WTC11 (cell line): Measurements from ENCODE around the gene RGMB.

ENCODE experiments used
- AFF4 ChIP-seq: sonication (generic); formaldehyde crosslinking; IDR thresholded peaks from 2 replicates; pipeline ENCODE4 v1.8.1; 2023; ENCODE audit warnings: mild to moderate bottlenecking, missing genetic modification reagents, borderline replicate concordance
- CDX4 ChIP-seq: fragments of 250-450 bp; sonication (Bioruptor Pico); IDR thresholded peaks from 2 replicates; pipeline ENCODE4 v1.9.0; 2021; ENCODE audit warnings: moderate library complexity, mild to moderate bottlenecking, inconsistent platforms, borderline replicate concordance
- CREM ChIP-seq: sonication (generic); formaldehyde crosslinking; IDR thresholded peaks from 2 replicates; pipeline ENCODE4 v1.8.1; 2022; ENCODE audit warnings: mild to moderate bottlenecking, missing genetic modification reagents, moderate library complexity
- CTCF ChIP-seq: fragments of 200-600 bp; IDR thresholded peaks from 2 replicates; pipeline ENCODE4 v1.8.0; 2022; ENCODE audit warnings: antibody characterized with exemption
- E2F1 ChIP-seq: sonication (generic); formaldehyde crosslinking; IDR thresholded peaks from 2 replicates; pipeline ENCODE4 v1.8.0; 2022; ENCODE audit warnings: mild to moderate bottlenecking, missing genetic modification reagents
- ETV6 ChIP-seq: sonication (generic); formaldehyde crosslinking; IDR thresholded peaks from 2 replicates; pipeline ENCODE4 v1.8.1; 2022; ENCODE audit warnings: mild to moderate bottlenecking, missing genetic modification reagents
- GABPB1 ChIP-seq: sonication (generic); formaldehyde crosslinking; IDR thresholded peaks from 2 replicates; pipeline ENCODE4 v1.8.1; 2023; ENCODE audit warnings: mild to moderate bottlenecking, missing genetic modification reagents
- JUN ChIP-seq: sonication (generic); formaldehyde crosslinking; IDR thresholded peaks from 2 replicates; pipeline ENCODE4 v1.8.0; 2023; ENCODE audit warnings: mild to moderate bottlenecking, missing genetic modification reagents
- MAX ChIP-seq: sonication (generic); formaldehyde crosslinking; IDR thresholded peaks from 2 replicates; pipeline ENCODE4 v1.8.0; 2022; ENCODE audit warnings: mild to moderate bottlenecking, missing genetic modification reagents
- MLX ChIP-seq: sonication (generic); formaldehyde crosslinking; IDR thresholded peaks from 2 replicates; pipeline ENCODE4 v1.8.1; 2023; ENCODE audit warnings: mild to moderate bottlenecking, missing genetic modification reagents, moderate library complexity
- NR1H2 ChIP-seq: sonication (generic); formaldehyde crosslinking; IDR thresholded peaks from 2 replicates; pipeline ENCODE4 v1.9.0; 2021; ENCODE audit warnings: mild to moderate bottlenecking, moderate library complexity, missing genetic modification reagents
- SMAD4 ChIP-seq: sonication (generic); formaldehyde crosslinking; IDR thresholded peaks from 2 replicates; pipeline ENCODE4 v1.8.0; 2022; ENCODE audit warnings: mild to moderate bottlenecking, missing genetic modification reagents

- TF ChIP-seq CREM (CRISPR knock-in tag) (no peak), JUN (CRISPR knock-in tag) (no peak), CTCF (no peak), E2F1 (CRISPR knock-in tag) (no peak), NR1H2 (CRISPR knock-in tag) (no peak), ETV6 (CRISPR knock-in tag) (no peak), MAX (no peak), MLX (no peak), GABPB1 (CRISPR knock-in tag) (no peak), CDX4 (CRISPR knock-in tag) (no peak), AFF4 (CRISPR knock-in tag) (no peak), SMAD4 (CRISPR knock-in tag) (no peak)
These were observed 2.0 kb downstream of the RGMB start for GRCh38 chr5:98775246-98776065.
